NT2/D1 (cell line): ENCODE measurements around the gene ANKUB1.
A peak's percentile ranks its signal among the peaks of the same experiment; 100 is the strongest.

Experiments used
- DNase-seq: peaks from one replicate; pipeline ENCODE4 v3.0.0-alpha.2; 2011; ENCODE audit warnings: low read depth, low spot score
- H3K27me3 ChIP-seq: 2 replicates; pipeline ENCODE4 v1.6.0; 2011; ENCODE audit warnings: mild to moderate bottlenecking; ENCODE audit not compliant: insufficient read length, insufficient read depth
- H3K36me3 ChIP-seq: 2 replicates; pipeline ENCODE4 v1.6.1; 2011; ENCODE audit warnings: mild to moderate bottlenecking, low read length, mixed read lengths; ENCODE audit not compliant: insufficient read depth, insufficient read length
- H3K4me1 ChIP-seq: 2 replicates; pipeline ENCODE4 v1.5.1; 2011; ENCODE audit not compliant: insufficient read depth, insufficient read length
- H3K4me3 ChIP-seq: 2 replicates; pipeline ENCODE4 v1.5.1; 2011; ENCODE audit warnings: low read depth; ENCODE audit not compliant: insufficient read length
- H3K9ac ChIP-seq: 2 replicates; pipeline ENCODE4 v1.6.0; 2011; ENCODE audit warnings: low read depth; ENCODE audit not compliant: insufficient read length
- H3K9me3 ChIP-seq: 2 replicates; pipeline ENCODE4 v1.5.1; 2011; ENCODE audit warnings: mild to moderate bottlenecking, low read length; ENCODE audit not compliant: insufficient read depth
- SUZ12 ChIP-seq: IDR thresholded peaks from 2 replicates; pipeline ENCODE4 v1.6.1; 2011; ENCODE audit not compliant: insufficient read length, insufficient read depth; ENCODE audit errors: extremely low read depth
- YY1 ChIP-seq: IDR thresholded peaks from 2 replicates; pipeline ENCODE4 v1.6.1; 2011; ENCODE audit not compliant: insufficient read length, insufficient read depth
- ZNF274 ChIP-seq: IDR thresholded peaks from 2 replicates; pipeline ENCODE4 v1.6.1; 2011; ENCODE audit warnings: mild to moderate bottlenecking, low read depth, low read length

ANKUB1 gene

DNA sequence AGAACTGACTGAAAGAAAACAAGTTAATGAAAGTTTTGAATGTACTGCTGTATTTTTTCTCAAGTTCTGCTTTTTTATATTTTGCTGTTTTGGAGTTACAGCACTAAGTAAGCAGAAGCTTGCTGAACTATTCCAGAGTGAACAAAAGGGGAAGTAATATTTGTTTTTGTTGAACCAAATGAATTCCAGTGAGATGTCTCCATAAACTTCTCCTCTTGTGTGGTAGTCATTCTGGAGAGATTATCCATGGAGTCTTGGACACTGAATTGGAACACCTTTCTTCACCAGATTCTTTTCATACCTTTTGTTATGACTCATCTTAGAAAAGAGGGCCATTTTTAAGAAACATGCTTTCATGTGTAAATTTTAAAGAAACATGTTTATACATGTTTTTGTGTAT lies 8.8 kb downstream of the ANKUB1 start:
- Histone ChIP-seq H3K27me3 (no peaks in the 10 kb centered on the region), H3K4me3 (no peak overlapping the region), H3K9ac (no peak overlapping the region), H3K4me1 (no peaks in the 10 kb centered on the region), H3K36me3 (no peaks in the 10 kb centered on the region), H3K9me3 (no peaks in the 10 kb centered on the region)
- TF ChIP-seq YY1: no peak
- no peak for TF ChIP-seq SUZ12
- no peak for TF ChIP-seq ZNF274
- DNase-seq: no peak

DNA sequence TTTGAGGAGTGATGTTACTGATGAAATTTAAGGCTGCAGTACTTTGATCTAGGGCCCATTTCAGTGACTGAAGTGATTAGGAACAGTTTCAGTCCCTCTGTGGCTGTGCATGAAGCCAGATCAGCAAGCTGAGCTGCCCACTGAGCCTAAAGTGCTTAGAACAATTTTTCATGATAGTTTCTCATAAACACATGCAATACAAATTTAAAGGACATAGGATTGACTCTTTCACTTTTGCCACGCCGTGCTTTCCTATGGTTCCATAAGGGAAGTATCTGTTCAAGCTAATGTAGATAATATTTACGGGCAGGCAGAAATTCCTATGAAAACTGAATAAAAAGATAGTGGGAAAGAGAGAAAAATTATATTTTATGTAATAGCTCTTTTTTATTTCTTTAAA lies 10.6 kb downstream of the ANKUB1 start:
- no peaks in the 10 kb centered on the region for H3K27me3 ChIP-seq
- DNase-seq: no peak
- H3K9ac ChIP-seq: no peak overlapping the region
- H3K4me3 ChIP-seq: no peak overlapping the region
- no peak for TF ChIP-seq ZNF274
- TF ChIP-seq YY1: no peak
- no peak for TF ChIP-seq SUZ12
- H3K4me1 ChIP-seq: no peaks in the 10 kb centered on the region
- no peaks in the 10 kb centered on the region for H3K9me3 ChIP-seq
- no peaks in the 10 kb centered on the region for H3K36me3 ChIP-seq

DNA sequence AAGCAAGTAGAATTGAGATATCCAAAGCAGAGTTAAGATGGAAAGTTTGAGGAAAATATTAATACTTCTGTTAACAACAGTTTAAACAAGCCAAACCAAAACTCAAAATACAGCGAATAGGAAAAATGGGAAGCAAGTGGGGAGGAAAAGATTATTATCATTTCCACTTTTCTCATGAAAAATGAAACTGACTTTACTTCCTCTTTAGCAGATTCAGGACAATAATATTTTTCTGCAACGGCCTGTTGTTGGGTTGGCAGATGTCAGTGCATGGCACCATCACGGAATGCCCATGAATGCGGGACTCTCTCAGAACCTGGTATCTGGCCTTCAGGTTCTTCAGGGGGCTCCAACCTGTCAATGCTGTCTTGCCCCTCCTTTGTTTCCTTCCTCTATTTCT lies 11.1 kb downstream of the ANKUB1 start:
- Histone ChIP-seq H3K4me3 (no peak overlapping the region), H3K9me3 (no peaks in the 10 kb centered on the region), H3K9ac (no peak overlapping the region), H3K36me3 (no peaks in the 10 kb centered on the region), H3K4me1 (no peaks in the 10 kb centered on the region), H3K27me3 (no peaks in the 10 kb centered on the region)
- TF ChIP-seq SUZ12: no peak
- no peak for TF ChIP-seq YY1
- TF ChIP-seq ZNF274: no peak
- DNase-seq: no peak

DNA sequence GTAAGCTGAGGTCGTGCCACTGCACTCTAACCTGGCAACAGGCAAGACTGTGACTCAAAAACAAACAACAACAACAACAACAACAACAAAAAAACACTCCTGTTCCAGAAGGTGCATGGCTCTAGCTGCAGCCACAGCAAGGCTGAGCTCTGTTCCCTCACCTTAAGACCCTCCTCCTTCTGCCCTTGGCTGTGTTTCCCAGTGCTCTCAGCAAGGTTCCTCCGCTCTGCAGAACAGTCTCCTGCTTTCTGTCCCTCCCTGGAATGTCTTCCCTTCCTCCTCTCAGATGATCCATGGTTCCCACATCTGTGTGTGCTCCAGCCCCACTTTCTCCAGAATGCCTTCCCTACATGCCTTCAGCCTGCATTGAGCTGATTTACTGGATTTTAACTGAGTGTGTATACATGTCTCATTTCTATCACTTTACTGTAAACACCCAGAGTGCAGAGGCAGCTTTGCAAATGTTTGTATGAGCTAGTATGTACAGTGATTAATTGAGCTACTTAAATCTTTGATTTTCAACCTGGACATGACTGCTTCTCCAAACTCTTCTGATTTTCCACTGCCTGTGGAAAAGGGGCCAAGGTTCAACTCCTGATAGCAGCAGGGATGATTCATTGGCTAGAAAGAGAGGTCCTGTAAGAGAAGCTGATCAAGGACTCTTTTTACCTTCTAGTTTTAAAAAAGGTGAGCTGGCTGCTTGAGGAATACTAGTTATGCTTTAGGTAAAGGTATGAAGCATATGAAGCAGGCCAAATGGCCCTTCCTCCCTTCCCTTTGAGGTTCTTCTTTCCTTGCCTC lies 14.7 kb downstream of the ANKUB1 start:
- no peak for DNase-seq
- Histone ChIP-seq H3K9ac (no peak overlapping the region), H3K4me1 (peaks cover 2% of the 10 kb centered on the region), H3K4me3 (no peak overlapping the region), H3K9me3 (no peaks in the 10 kb centered on the region), H3K36me3 (no peaks in the 10 kb centered on the region), H3K27me3 (no peaks in the 10 kb centered on the region)
- TF ChIP-seq SUZ12 (no peak), ZNF274 (no peak), YY1 (no peak)

DNA sequence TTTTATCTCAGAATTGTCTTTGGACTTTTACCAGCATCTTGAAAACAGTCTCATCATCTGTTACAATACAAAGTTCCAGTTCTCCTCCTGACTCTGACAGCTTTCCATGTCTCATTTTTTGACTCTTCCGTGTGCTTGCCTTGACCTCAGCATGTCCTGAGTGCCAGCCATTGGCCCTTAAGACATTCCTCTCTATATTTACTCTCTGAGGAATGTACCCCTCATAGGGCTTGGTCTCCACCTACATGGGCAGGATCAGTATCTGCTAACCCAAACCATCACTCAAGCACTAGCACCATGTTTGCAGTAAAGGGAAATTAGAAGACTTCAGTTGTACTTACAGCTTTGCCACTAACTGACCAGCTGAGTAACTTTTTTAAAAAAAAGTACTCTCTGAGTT lies 16.2 kb downstream of the ANKUB1 start:
- Histone ChIP-seq H3K9me3 (no peaks in the 10 kb centered on the region), H3K4me1 (peaks cover 3% of the 10 kb centered on the region), H3K4me3 (no peak overlapping the region), H3K9ac (no peak overlapping the region), H3K27me3 (no peaks in the 10 kb centered on the region), H3K36me3 (no peaks in the 10 kb centered on the region)
- TF ChIP-seq ZNF274 (no peak), SUZ12 (no peak), YY1 (no peak)
- DNase-seq: no peak

DNA sequence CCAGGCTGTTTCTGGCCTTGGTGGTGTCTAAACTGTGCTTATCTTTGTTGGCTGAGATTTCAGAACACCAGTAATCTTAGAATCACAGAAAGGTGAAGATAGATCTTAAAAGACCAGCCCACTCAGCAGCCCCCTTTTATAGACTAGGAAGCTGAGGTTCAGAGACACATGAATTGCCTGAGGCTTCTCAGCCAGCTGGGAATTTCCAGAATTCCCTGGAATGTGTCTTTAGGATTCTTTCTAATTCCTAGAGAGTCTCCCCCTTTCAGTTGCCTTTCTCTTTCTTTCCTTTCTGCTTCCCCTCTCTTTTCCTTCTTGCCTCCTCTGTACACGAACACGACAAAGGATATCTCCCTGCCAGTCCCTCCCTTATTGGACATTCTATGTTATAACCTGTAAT lies 19.5 kb downstream of the ANKUB1 start:
- DNase-seq: no peak
- no peak overlapping the region for H3K9ac ChIP-seq
- TF ChIP-seq ZNF274 (no peak), YY1 (no peak), SUZ12 (no peak)

DNA sequence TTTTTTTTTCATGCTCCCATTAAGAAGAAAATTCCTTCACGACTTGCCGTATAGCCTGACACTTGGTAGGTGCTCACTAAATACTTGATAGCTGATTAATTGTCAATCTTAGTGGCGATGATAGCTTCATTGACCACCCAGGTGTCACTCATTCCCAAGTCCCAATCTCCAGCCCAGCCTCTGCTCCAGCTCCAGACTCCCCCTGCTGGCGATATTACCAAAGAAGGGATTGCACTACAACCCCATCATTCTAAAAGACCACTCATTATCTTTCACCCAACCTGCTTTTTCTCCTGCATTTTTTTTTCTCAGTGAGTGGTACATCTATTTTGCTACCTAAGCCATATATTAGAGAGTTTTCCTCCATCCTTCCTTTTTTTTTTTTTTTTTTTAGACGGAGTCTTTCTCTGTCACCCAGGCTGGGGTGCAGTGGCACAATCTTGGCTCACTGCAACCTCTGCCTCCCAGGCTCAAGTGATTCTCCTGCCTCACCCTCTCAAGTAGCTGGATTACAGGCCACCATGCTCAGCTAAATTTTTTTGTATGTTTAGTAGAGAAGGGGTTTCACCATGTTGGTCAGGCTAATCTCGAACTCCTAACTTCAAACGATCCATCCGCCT lies 20.6 kb downstream of the ANKUB1 start:
- Histone ChIP-seq H3K4me3 (no peak overlapping the region), H3K36me3 (no peaks in the 10 kb centered on the region), H3K9ac (no peak overlapping the region), H3K27me3 (no peaks in the 10 kb centered on the region), H3K4me1 (peaks cover 3% of the 10 kb centered on the region), H3K9me3 (no peaks in the 10 kb centered on the region)
- peak; percentile 49 for DNase-seq
- TF ChIP-seq YY1 (no peak), ZNF274 (no peak), SUZ12 (no peak)

More for the DNA sequence above, 19.5 kb downstream of the ANKUB1 start:
- H3K4me1 ChIP-seq: peaks cover 3% of the 10 kb centered on the region
- no peaks in the 10 kb centered on the region for H3K36me3 ChIP-seq
- H3K9me3 ChIP-seq: no peaks in the 10 kb centered on the region
- H3K27me3 ChIP-seq: no peaks in the 10 kb centered on the region
- H3K4me3 ChIP-seq: no peak overlapping the region

DNA sequence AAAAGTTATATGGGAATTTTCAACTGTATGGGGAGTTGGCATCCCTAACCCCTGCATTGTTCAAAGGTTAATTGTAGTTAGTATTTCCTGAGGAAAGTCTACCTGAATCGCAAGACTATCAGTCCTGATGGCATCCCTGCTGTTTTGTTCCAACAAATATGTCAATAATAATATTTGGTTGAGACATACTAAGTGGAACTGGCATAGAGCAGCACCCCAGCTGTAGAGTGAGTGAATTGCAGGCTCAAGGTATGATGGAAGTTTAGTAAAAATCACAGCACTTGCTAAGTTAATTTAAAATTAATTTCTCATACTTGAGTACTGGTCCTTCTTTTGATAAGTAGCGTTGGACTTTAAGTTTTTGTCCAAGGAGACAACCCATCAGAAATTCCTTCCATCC lies 22.1 kb downstream of the ANKUB1 start:
- no peak for DNase-seq
- no peak for TF ChIP-seq SUZ12
- no peak for TF ChIP-seq YY1
- no peak for TF ChIP-seq ZNF274
- peaks cover 3% of the 10 kb centered on the region for H3K4me1 ChIP-seq
- H3K27me3 ChIP-seq: no peaks in the 10 kb centered on the region
- no peak overlapping the region for H3K9ac ChIP-seq
- H3K4me3 ChIP-seq: no peak overlapping the region
- H3K36me3 ChIP-seq: no peaks in the 10 kb centered on the region
- H3K9me3 ChIP-seq: no peaks in the 10 kb centered on the region
